Heart left ventricle (tissue), 16 donors: ENCODE results near the gene MRPL9. TPM values are rescaled to one million over a fixed set of nuclear protein-coding genes. Genes with fewer than 3 reads are reported as not detected.
"Not testable (repeated sequence)": the region's sequence is repeated elsewhere in the genome, so short reads cannot be mapped to it uniquely, and the experiment has no call there.

ENCODE experiments used
- ATAC-seq, 4 donors: fragments of 200-7000 bp; cut with Tn5 transposase; one replicate each; pipeline ENCODE4 v1.9.1; 2020 to 2022; ENCODE audit warnings: moderate library complexity in 4 of 4, mild to moderate bottlenecking in 3 of 4, moderate number of reproducible peaks in 1 of 4
- DNase-seq, 5 donors: peaks; one replicate each; pipeline ENCODE4 v3.0.0-alpha.2; 2020
- H3K27ac ChIP-seq, 12 donors: fragments of 200-600 bp; sonication (generic) in 4 of 12; one replicate each; pipeline versions ENCODE4 v1.5.0 to v1.8.0; 2016 to 2022; ENCODE audit warnings: mild to moderate bottlenecking in 2 of 12
- H3K27me3 ChIP-seq, 9 donors: fragments of 200-600 bp; sonication (generic) in 2 of 9; one replicate each; pipeline versions ENCODE4 v1.5.1 to v1.8.0; 2016 to 2022; ENCODE audit warnings: mild to moderate bottlenecking in 3 of 9
- H3K36me3 ChIP-seq, 9 donors: fragments of 200-600 bp; sonication (generic) in 2 of 9; one replicate each; pipeline versions ENCODE4 v1.5.0 to v1.8.0; 2018 to 2022; ENCODE audit warnings: mild to moderate bottlenecking in 2 of 9
- H3K4me1 ChIP-seq, 12 donors: fragments of 200-600 bp; sonication (generic) in 4 of 12; one replicate each; pipeline versions ENCODE4 v1.5.0 to v1.8.0; 2016 to 2022; ENCODE audit warnings: mild to moderate bottlenecking in 3 of 12
- H3K4me3 ChIP-seq, 12 donors: fragments of 200-600 bp; sonication (generic) in 4 of 12; one replicate each; pipeline versions ENCODE4 v1.5.0 to v1.8.0; 2017 to 2022; ENCODE audit warnings: mild to moderate bottlenecking in 9 of 12, moderate library complexity in 4 of 12
- H3K9me3 ChIP-seq, 12 donors: fragments of 200-600 bp; sonication (generic) in 4 of 12; one replicate each; pipeline versions ENCODE4 v1.5.0 to v1.8.0; 2016 to 2022; ENCODE audit warnings: mild to moderate bottlenecking in 1 of 12
- CTCF ChIP-seq, 12 donors: fragments of 200-600 bp; sonication (generic) in 4 of 12; IDR thresholded peaks; one replicate each; pipeline versions ENCODE4 v1.5.0 to v1.8.0; 2018 to 2022; ENCODE audit warnings: antibody characterized with exemption in 12 of 12, mild to moderate bottlenecking in 5 of 12
- POLR2A ChIP-seq, 2 donors: fragments of 450-650 bp; IDR thresholded peaks; one replicate each; pipeline ENCODE4 v1.6.1; 2017; ENCODE audit warnings: antibody characterized with exemption in 2 of 2, mild to moderate bottlenecking in 2 of 2, moderate library complexity in 2 of 2
- WGBS, 4 donors: extraction: QIAGEN DNeasy Blood & Tissue Kit in 2 of 4; methylation state at CpG; one replicate each; pipeline versions ENCODE4 v1.1.5 to v1.1.7; 2013 to 2018; 5-methylcytosine and 5-hydroxymethylcytosine counted together
- intact Hi-C, 10 donors: fragments of 100-400 bp; cut with DNase I; formaldehyde crosslinking; loops; one replicate each; pipeline versions ENCODE4 v1.11.1 to v1.14.2; 2022
- polyA plus RNA-seq, 2 donors: library from polyadenylated mRNA; stranded (reverse); fragments of 200-250 nt; gene quantifications; one replicate each; pipeline ENCODE4 v1.2.3, GENCODE V29; 2013
- total RNA-seq, 9 donors: library from RNA; depleted of rRNA in 2 of 9; stranded (reverse); fragments of >200 nt in 2 of 9; fragmentation: NEBNext Ultra II Directional in 3 of 9; extraction: Animal tissue kit (Norgen Biotek cat#: 25700) in 3 of 9; gene quantifications; one replicate each; pipeline versions ENCODE4 v1.1.0 to v1.2.4, GENCODE V29; 2016 to 2023
- donor health status: ischemic (EF 13 %, LVEDD 7.1; RV severe dilation, severe dysfunction).
- donor health status: healthy with polysubstance abuse.
- donor health status: DM: no; HTN: yes; CAD: no.
- donor health status: DM: no; HTN: no; CAD: no.
- donor health status: ischemic (EF 25% LVEDD 6.9; RV normal size, moderate dysfunction).
- donor health status: ischemic (EF 25% LVEDD 5.7; RV mildly dilated, moderate dysfunction).
- donor health status: healthy.
- donor health status: DM: yes; HTN: yes; CAD: no.
- donor health status: ischemic (EF 35%, LVEDD 5.7; RV mildly dilated, moderate dysfunction).
- donor health status: nonischemic (EF 11% LVEDD 7.7; RV severe dilation, severe dysfunction).
- donor health status: DM: yes; HTN: yes; CAD: no.
- donor health status: PGD.
- donor health status: ischemic (EF 29% LVEDD 5.4; RV normal size, mild dysfunction).
- donor health status: nonischemic (EF 23%, LVEDD 6.1; RV moderate dilation, normal function).

Gene MRPL9
- total and polyA plus RNA-seq, 11 donors, result 35.8 to 57.9 (median 46.3) TPM

DNA sequence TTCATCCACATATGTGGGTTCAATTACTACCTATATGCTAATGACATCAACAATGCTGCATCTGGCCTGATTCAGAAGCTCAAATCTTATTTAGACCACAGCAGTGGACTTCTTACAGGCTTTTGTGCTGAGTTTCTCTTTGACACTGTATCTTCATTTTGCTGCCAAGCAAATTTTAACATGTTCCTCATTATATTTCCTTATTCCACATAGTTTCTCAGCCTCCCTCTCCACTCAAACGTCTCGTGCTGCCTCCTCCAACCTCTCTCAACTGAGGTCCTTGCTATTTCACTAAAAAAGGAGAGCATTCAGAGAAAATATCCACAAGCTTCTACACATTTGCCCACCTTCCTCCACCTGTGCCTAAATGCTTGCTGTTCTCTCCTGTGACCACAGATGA, 20.5 kb upstream of the MRPL9 start:
- TF ChIP-seq CTCF (IDR thresholded peaks at IDR 0.05) (no peak), POLR2A (IDR thresholded peaks at IDR 0.05) (no peak)
- ATAC-seq, result no peak
- H3K27ac ChIP-seq, result peak overlapping the region in 3 of 12 donors; percentile 3 to 83 (median 31)
- H3K4me3 ChIP-seq, result peak overlapping the region in 1 of 12 donors; percentile 23
- no peaks in the 10 kb centered on the region for H3K27me3 ChIP-seq
- 59 to 68% (median 62%) methylated on average over 2 of the region's 2 CpGs for WGBS, 4 donors
- intact Hi-C loops, result no loop called here
- no peaks in the 10 kb centered on the region for H3K9me3 ChIP-seq
- DNase-seq, result no peak
- peaks cover 0 to 30% (median 17%) of the 10 kb centered on the region in 9 donors for H3K36me3 ChIP-seq
- H3K4me1 ChIP-seq, result peaks cover 0 to 20% (median 0%) of the 10 kb centered on the region in 12 donors

DNA sequence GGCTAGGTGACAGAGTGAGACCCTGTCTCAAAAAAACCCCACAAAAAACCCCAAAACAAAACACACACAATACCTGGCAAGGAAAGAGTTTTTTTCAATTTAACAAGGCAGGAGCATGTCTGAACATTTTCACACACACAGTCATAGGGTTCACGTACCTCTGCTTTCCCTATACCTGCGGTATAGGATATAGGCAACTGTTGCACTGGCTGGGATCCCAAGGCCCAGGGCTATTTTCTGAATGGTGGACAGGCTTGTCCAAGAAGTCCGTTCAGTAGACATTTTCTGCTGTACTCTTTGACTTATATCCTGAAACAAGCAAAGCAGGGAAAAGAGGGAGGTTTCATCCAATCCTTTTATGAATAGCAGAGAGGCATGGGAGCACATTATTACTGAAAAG, 19.4 kb upstream of the MRPL9 start:
- no peak for TF ChIP-seq CTCF (IDR thresholded peaks at IDR 0.05)
- no peak for TF ChIP-seq POLR2A (IDR thresholded peaks at IDR 0.05)
- intact Hi-C loops, result no loop called here
- 90 to 95% (median 94%) methylated on average over 3 of the region's 3 CpGs for WGBS, 4 donors
- ATAC-seq, result no peak
- Histone ChIP-seq H3K4me1 (peaks cover 0 to 20% (median 0%) of the 10 kb centered on the region in 12 donors), H3K36me3 (peaks cover 0 to 39% (median 27%) of the 10 kb centered on the region in 9 donors), H3K27me3 (no peaks in the 10 kb centered on the region), H3K9me3 (no peaks in the 10 kb centered on the region), H3K27ac (peak overlapping the region in 1 of 12 donors; percentile 83), H3K4me3 (no peak overlapping the region)
- no peak for DNase-seq

DNA sequence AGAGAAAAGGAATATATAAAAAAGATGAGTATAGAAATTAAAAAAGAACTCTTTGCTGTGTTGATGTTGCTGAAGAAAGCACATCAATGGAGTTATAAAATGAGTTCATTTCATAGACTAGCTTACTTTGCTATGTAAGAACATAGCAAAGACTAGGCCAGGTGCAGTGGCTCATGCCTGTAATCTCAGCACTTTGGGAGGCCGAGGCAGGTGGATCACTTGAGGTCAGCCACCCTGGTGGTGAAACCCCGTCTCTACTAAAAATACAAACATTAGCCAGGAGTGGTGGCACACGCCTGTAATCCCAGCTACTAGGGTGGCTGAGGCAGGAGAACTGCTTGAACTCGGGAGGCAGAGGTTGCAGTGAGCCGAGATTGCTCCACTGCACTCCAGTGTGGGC, 18.7 kb upstream of the MRPL9 start:
- H3K4me3 ChIP-seq, ATAC-seq, H3K27me3 ChIP-seq, DNase-seq, H3K9me3 ChIP-seq, intact Hi-C loops: not testable (repeated sequence)
- WGBS, 4 donors, result 88 to 94% (median 91%) methylated on average over 5 of the region's 5 CpGs
- Histone ChIP-seq H3K4me1 (peaks cover 0 to 20% (median 0%) of the 10 kb centered on the region in 12 donors), H3K27ac (peak overlapping the region in 1 of 12 donors; percentile 83), H3K36me3 (peaks cover 0 to 40% (median 29%) of the 10 kb centered on the region in 9 donors)

GRCh38 chr1:151780736-151781135, 17.4 kb upstream of the MRPL9 start:
- H3K4me3 ChIP-seq, DNase-seq: not testable (repeated sequence)

GRCh38 chr1:151779852-151780251, 16.6 kb upstream of the MRPL9 start:
- no peak for ATAC-seq
- DNase-seq, result no peak
- Histone ChIP-seq H3K4me1 (peaks cover 0 to 20% (median 0%) of the 10 kb centered on the region in 12 donors), H3K27ac (no peak overlapping the region), H3K4me3 (no peak overlapping the region), H3K9me3 (no peaks in the 10 kb centered on the region), H3K36me3 (peaks cover 0 to 62% (median 43%) of the 10 kb centered on the region in 9 donors), H3K27me3 (no peaks in the 10 kb centered on the region)
- intact Hi-C loops, result no loop called here
- TF ChIP-seq CTCF (IDR thresholded peaks at IDR 0.05) (no peak), POLR2A (IDR thresholded peaks at IDR 0.05) (no peak)
- 88 to 96% (median 95%) methylated on average over 4 of the region's 4 CpGs for WGBS, 4 donors

More at GRCh38 chr1:151780736-151781135, 17.4 kb upstream of the MRPL9 start:
- ATAC-seq, intact Hi-C loops, H3K9me3 ChIP-seq, H3K27me3 ChIP-seq: not testable (repeated sequence)
- peaks cover 0 to 53% (median 35%) of the 10 kb centered on the region in 9 donors for H3K36me3 ChIP-seq
- peak overlapping the region in 1 of 12 donors; percentile 8 for H3K27ac ChIP-seq
- 93 to 97% (median 95%) methylated on average over 5 of the region's 5 CpGs for WGBS, 4 donors
- H3K4me1 ChIP-seq, result peaks cover 0 to 20% (median 0%) of the 10 kb centered on the region in 12 donors
